Thyroid gland (tissue), 4 donors: ENCODE measurements around the gene ISLR2.

Source experiments
- POLR2A ChIP-seq, 2 donors: fragments of 450-650 bp; IDR thresholded peaks; one replicate each; pipeline ENCODE4 v1.6.1; 2017; ENCODE audit warnings: antibody characterized with exemption in 2 of 2, mild to moderate bottlenecking in 2 of 2, moderate library complexity in 1 of 2
- TF ChIP-seq, protein P1 (sequence below), 6 experiments: fragments of 200-600 bp in 3 of 6; fragments of 450-650 bp in 3 of 6; sonication (generic) in 3 of 6; IDR thresholded peaks; one replicate each; pipeline ENCODE4 v1.5.1; 2016 to 2019; ENCODE audit warnings: antibody characterized with exemption in 6 of 6, mild to moderate bottlenecking in 2 of 6, inconsistent platforms in 1 of 6, moderate library complexity in 1 of 6

DNA sequence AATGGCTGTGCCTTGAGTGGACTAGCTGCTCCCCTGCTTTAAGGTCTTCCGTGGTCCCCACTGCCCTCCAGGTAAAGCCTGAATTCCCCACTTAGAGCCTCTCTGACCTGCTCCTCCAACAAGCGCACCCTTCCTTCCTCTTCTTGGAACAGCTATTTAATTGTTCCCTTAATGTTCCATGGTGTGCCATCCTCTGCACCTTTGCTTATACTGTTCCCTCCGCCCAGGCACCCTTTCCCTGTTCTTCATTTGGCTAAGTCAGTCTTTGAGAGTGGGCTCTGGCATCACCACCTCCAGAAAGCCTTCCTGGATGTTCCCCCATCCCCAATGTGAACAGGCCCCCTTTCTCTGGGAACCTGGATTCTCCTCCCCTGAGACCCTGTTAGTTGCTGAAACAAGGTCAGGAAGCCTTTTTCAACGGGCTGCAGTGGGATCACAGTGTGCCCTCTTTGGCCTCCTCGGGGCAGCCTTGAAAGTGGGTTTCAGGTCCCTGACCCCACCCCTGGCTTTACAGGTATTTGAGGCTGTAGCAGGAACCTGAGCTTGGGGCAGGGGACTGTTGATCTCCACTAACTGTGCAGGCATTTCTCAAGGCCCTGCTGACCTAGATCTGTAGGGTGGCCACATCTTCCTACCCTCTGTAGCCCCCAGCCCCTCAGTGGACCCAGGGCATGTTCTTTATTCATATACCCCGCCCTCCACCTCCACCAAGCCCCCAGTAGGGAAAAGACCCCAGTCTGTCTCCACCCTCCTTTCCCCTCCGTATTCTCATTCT, 48.1 kb downstream of the ISLR2 start:
- TF ChIP-seq, protein P1, sequence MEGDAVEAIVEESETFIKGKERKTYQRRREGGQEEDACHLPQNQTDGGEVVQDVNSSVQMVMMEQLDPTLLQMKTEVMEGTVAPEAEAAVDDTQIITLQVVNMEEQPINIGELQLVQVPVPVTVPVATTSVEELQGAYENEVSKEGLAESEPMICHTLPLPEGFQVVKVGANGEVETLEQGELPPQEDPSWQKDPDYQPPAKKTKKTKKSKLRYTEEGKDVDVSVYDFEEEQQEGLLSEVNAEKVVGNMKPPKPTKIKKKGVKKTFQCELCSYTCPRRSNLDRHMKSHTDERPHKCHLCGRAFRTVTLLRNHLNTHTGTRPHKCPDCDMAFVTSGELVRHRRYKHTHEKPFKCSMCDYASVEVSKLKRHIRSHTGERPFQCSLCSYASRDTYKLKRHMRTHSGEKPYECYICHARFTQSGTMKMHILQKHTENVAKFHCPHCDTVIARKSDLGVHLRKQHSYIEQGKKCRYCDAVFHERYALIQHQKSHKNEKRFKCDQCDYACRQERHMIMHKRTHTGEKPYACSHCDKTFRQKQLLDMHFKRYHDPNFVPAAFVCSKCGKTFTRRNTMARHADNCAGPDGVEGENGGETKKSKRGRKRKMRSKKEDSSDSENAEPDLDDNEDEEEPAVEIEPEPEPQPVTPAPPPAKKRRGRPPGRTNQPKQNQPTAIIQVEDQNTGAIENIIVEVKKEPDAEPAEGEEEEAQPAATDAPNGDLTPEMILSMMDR (IDR thresholded peaks at IDR 0.05), result no peak
- no peak for TF ChIP-seq POLR2A (IDR thresholded peaks at IDR 0.05)
